ENCODE results near the gene ATP7B.

ATP7B gene

GRCh38 chr13:52022356-52022755 lies 11.1 kb upstream of the ATP7B start:
- Mint-ChIP-seq H3K4me3 (no peak overlapping the region), H3K4me1 (peaks cover 3% of the 10 kb centered on the region), H3K9me3 (peaks cover 12% of the 10 kb centered on the region), H3K27ac (no peak overlapping the region), H3K27me3 (no peaks in the 10 kb centered on the region), H3K36me3 (ENCODE audit: low read depth) (peaks cover 71% of the 10 kb centered on the region)
- ATAC-seq (no peak), DNase-seq (no peak)

- H3K4me3 Mint-ChIP-seq: no peak overlapping the region
- no peak for DNase-seq
- peaks cover 59% of the 10 kb centered on the region for H3K36me3 Mint-ChIP-seq (ENCODE audit: low read depth)
- H3K9me3 Mint-ChIP-seq: no peaks in the 10 kb centered on the region
- H3K4me1 Mint-ChIP-seq: peaks cover 3% of the 10 kb centered on the region
- H3K27ac Mint-ChIP-seq: no peak overlapping the region
- no peak for ATAC-seq
- H3K27me3 Mint-ChIP-seq: no peaks in the 10 kb centered on the region
Measured at GRCh38 chr13:52020191-52020590, 8.9 kb upstream of the ATP7B start.

GRCh38 chr13:52016296-52016695 lies 5.0 kb upstream of the ATP7B start:
- H3K27me3 Mint-ChIP-seq: peaks cover under 1% of the 10 kb centered on the region

GRCh38 chr13:52012512-52012836 lies 1.2 kb upstream of the ATP7B start:
- H3K4me3 Mint-ChIP-seq: peak overlapping the region; percentile 99
- peak overlapping the region; percentile 92 for H3K27ac Mint-ChIP-seq
- DNase-seq: no peak
- peaks cover 23% of the 10 kb centered on the region for H3K27me3 Mint-ChIP-seq
- H3K9me3 Mint-ChIP-seq: no peaks in the 10 kb centered on the region
- H3K36me3 Mint-ChIP-seq (ENCODE audit: low read depth): peaks cover 10% of the 10 kb centered on the region
- peak; percentile 1 for ATAC-seq
- peaks cover 18% of the 10 kb centered on the region for H3K4me1 Mint-ChIP-seq

More at GRCh38 chr13:52016296-52016695, 5.0 kb upstream of the ATP7B start:
- Mint-ChIP-seq H3K4me3 (no peak overlapping the region), H3K4me1 (peaks cover 13% of the 10 kb centered on the region), H3K36me3 (ENCODE audit: low read depth) (peaks cover 33% of the 10 kb centered on the region), H3K27ac (no peak overlapping the region), H3K9me3 (no peaks in the 10 kb centered on the region)
- DNase-seq (no peak), ATAC-seq (no peak)

- Mint-ChIP-seq H3K36me3 (ENCODE audit: low read depth) (peaks cover 9% of the 10 kb centered on the region), H3K4me3 (peak within 1 kb of the TSS; percentile 99), H3K27ac (peak within 1 kb of the TSS; percentile 92), H3K9me3 (no peaks in the 10 kb centered on the region), H3K27me3 (peaks cover 23% of the 10 kb centered on the region), H3K4me1 (peaks cover 18% of the 10 kb centered on the region)
- peak; percentile 98 for ATAC-seq
- DNase-seq: peak; percentile 99
Measured at GRCh38 chr13:52011632-52012511, 622 bp upstream of the ATP7B start, which contains the start of gene ALG11. TSS of gene ALG11 (plus strand) at chr13:52012398. CDS start at chr13:52012419, 21 bp downstream.

GRCh38 chr13:52009946-52010345 lies 1.3 kb downstream of the ATP7B start:
- no peak overlapping the region for H3K4me3 Mint-ChIP-seq
- DNase-seq: no peak
- no peak for ATAC-seq
- H3K27ac Mint-ChIP-seq: no peak overlapping the region
- no peaks in the 10 kb centered on the region for H3K9me3 Mint-ChIP-seq
- no peaks in the 10 kb centered on the region for H3K36me3 Mint-ChIP-seq (ENCODE audit: low read depth)
- peaks cover 23% of the 10 kb centered on the region for H3K27me3 Mint-ChIP-seq
- H3K4me1 Mint-ChIP-seq: peaks cover 15% of the 10 kb centered on the region

- Mint-ChIP-seq H3K9me3 (no peaks in the 10 kb centered on the region), H3K36me3 (ENCODE audit: low read depth) (no peaks in the 10 kb centered on the region), H3K4me1 (peaks cover 5% of the 10 kb centered on the region), H3K27me3 (peaks cover 23% of the 10 kb centered on the region), H3K4me3 (no peak overlapping the region), H3K27ac (no peak overlapping the region)
- no peak for DNase-seq
- ATAC-seq: no peak
Measured at GRCh38 chr13:52006523-52007245, 4.6 kb downstream of the ATP7B start.

GRCh38 chr13:52005841-52006522 lies 5.3 kb downstream of the ATP7B start:
- Mint-ChIP-seq H3K36me3 (ENCODE audit: low read depth) (no peaks in the 10 kb centered on the region), H3K4me1 (peaks cover 2% of the 10 kb centered on the region), H3K27ac (no peak overlapping the region), H3K27me3 (peaks cover 19% of the 10 kb centered on the region), H3K4me3 (no peak overlapping the region), H3K9me3 (no peaks in the 10 kb centered on the region)
- DNase-seq: no peak
- no peak for ATAC-seq

GRCh38 chr13:52004511-52005170 lies 6.6 kb downstream of the ATP7B start:
- no peaks in the 10 kb centered on the region for H3K4me1 Mint-ChIP-seq
- no peak overlapping the region for H3K27ac Mint-ChIP-seq
- ATAC-seq (peak; percentile 23), DNase-seq (no peak)
- H3K36me3 Mint-ChIP-seq (ENCODE audit: low read depth): no peaks in the 10 kb centered on the region
- H3K27me3 Mint-ChIP-seq: peaks cover 15% of the 10 kb centered on the region
- no peaks in the 10 kb centered on the region for H3K9me3 Mint-ChIP-seq
- no peak overlapping the region for H3K4me3 Mint-ChIP-seq

GRCh38 chr13:52003541-52003940 lies 7.7 kb downstream of the ATP7B start:
- peaks cover 12% of the 10 kb centered on the region for H3K27me3 Mint-ChIP-seq
- H3K4me1 Mint-ChIP-seq: no peaks in the 10 kb centered on the region
- no peak overlapping the region for H3K27ac Mint-ChIP-seq
- H3K9me3 Mint-ChIP-seq: no peaks in the 10 kb centered on the region
- no peak for DNase-seq
- H3K36me3 Mint-ChIP-seq (ENCODE audit: low read depth): no peaks in the 10 kb centered on the region
- ATAC-seq: no peak
- H3K4me3 Mint-ChIP-seq: no peak overlapping the region

- H3K9me3 Mint-ChIP-seq: no peaks in the 10 kb centered on the region
- H3K4me1 Mint-ChIP-seq: no peaks in the 10 kb centered on the region
- H3K27ac Mint-ChIP-seq: no peak overlapping the region
- peaks cover 10% of the 10 kb centered on the region for H3K27me3 Mint-ChIP-seq
- DNase-seq (no peak), ATAC-seq (no peak)
- H3K36me3 Mint-ChIP-seq (ENCODE audit: low read depth): no peaks in the 10 kb centered on the region
- no peak overlapping the region for H3K4me3 Mint-ChIP-seq
Measured at GRCh38 chr13:52002361-52002760, 8.9 kb downstream of the ATP7B start.

GRCh38 chr13:52001120-52001731 lies 10.0 kb downstream of the ATP7B start:
- DNase-seq (no peak), ATAC-seq (peak; percentile 55)
- no peaks in the 10 kb centered on the region for H3K4me1 Mint-ChIP-seq
- no peaks in the 10 kb centered on the region for H3K9me3 Mint-ChIP-seq
- no peak overlapping the region for H3K4me3 Mint-ChIP-seq
- peaks cover 12% of the 10 kb centered on the region for H3K27me3 Mint-ChIP-seq
- no peak overlapping the region for H3K27ac Mint-ChIP-seq
- no peaks in the 10 kb centered on the region for H3K36me3 Mint-ChIP-seq (ENCODE audit: low read depth)

- ATAC-seq: no peak
- Mint-ChIP-seq H3K4me1 (no peaks in the 10 kb centered on the region), H3K27ac (no peak overlapping the region), H3K9me3 (no peaks in the 10 kb centered on the region), H3K27me3 (peaks cover 12% of the 10 kb centered on the region), H3K4me3 (no peak overlapping the region), H3K36me3 (ENCODE audit: low read depth) (no peaks in the 10 kb centered on the region)
- no peak for DNase-seq
Measured at GRCh38 chr13:51999921-52000320, 11.3 kb downstream of the ATP7B start.

GRCh38 chr13:51999510-51999911 lies 11.7 kb downstream of the ATP7B start:
- Mint-ChIP-seq H3K27ac (no peak overlapping the region), H3K4me3 (no peak overlapping the region), H3K4me1 (no peaks in the 10 kb centered on the region), H3K9me3 (no peaks in the 10 kb centered on the region), H3K27me3 (peaks cover 12% of the 10 kb centered on the region), H3K36me3 (ENCODE audit: low read depth) (no peaks in the 10 kb centered on the region)
- ATAC-seq: no peak
- no peak for DNase-seq

All from activated naive CD8-positive, alpha-beta T cell treated with anti-CD3 and anti-CD28 coated beads, Interleukin-2, amount 50 U/mL, for 24 hours (primary cell).